Frontal cortex (tissue), 4 donors: Measurements from ENCODE around the gene MAML3. TPM values are rescaled to one million over a fixed set of nuclear protein-coding genes. Genes with fewer than 3 reads are reported as not detected.

Source experiments
- DNase-seq, 2 donors: peaks; one replicate each; pipeline ENCODE4 v3.0.0; 2012; ENCODE audit warnings: low spot score in 2 of 2
- FAIRE-seq: peaks from 2 replicates; lab custom pipeline; 2012; peaks lifted over from hg19 to GRCh38; lab: Jason Lieb, UNC
- total RNA-seq: library from RNA; depleted of rRNA; stranded (reverse); fragments of >200 nt; gene quantifications from one replicate; pipeline ENCODE4 v1.2.3, GENCODE V29; 2014
- donor health status: control.
- donor health status: control.
- donor health status: control.

Gene MAML3
- total RNA-seq, 1 donor from 2014 or later: 7.7 TPM

GRCh38 chr4:139892973-139893736 is 260.8 kb downstream of the MAML3 start:
- DNase-seq: no peak
- FAIRE-seq: no peak

- FAIRE-seq (no peak), DNase-seq (no peak)
Observed at GRCh38 chr4:139890816-139891215, 263.2 kb downstream of the MAML3 start.

DNA sequence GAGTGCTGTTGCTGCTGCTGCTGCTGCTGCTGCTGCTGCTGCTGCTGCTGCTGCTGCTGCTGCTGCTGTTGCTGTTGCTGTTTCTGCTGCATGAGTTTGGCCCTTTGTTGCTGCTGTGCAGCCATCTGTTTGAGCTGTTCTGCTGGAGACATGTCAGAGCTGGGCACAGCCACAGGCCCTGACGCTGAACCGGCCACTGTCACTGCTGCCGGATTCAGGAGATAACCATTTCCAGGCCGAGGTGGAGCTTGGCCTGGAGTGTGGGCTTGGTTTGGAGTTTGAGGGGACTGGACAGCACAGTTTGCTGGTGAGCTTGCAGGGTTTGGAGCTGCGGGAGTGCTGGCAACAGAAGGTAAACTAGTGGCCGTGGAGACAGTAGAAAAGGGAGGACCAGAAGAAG is 264.1 kb downstream of the MAML3 start:
- DNase-seq: no peak

DNA sequence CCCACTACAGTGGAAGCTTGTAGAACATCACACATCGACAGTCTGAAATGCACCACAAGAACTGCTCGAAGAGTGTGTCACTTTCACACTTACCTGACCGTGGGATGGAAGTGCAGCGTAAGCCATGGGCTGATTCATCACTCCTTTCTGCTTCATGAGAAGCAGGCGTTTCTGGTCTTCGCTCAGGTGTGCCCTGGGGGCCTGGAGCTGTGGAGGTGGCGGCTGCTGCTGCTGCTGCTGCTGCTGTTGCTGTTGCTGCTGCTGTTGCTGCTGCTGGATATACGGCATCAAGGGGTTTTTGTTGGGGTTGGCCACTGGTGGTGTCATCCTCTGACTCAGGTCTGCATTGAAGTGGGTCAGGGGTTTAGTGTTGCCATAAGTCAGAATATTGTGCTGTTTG is 264.7 kb downstream of the MAML3 start:
- FAIRE-seq: no peak
- no peak for DNase-seq

More for the DNA sequence above, 264.1 kb downstream of the MAML3 start:
- FAIRE-seq: no peak

GRCh38 chr4:139887962-139888735 is 265.8 kb downstream of the MAML3 start:
- DNase-seq (no peak), FAIRE-seq (no peak)

- DNase-seq: no peak
- no peak for FAIRE-seq
Observed at GRCh38 chr4:139887376-139887802, 266.6 kb downstream of the MAML3 start.

DNA sequence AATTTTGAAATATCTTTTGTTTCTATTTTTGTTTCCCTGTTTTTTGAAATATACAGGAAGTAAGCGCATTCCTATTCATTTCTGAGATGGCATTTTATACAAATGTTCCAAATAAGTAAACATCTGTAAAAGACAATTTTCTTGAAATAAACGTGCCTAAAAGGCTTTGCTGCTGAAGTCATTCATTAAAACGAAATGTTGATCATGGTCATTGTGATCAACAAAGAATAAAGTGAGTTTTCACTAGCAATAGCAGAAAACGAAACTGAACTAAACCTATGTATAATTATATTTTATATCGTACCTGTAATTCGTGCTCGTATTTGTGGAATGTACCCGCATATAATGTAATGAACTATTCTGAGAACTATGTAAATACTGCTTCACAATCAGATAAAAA is 267.2 kb downstream of the MAML3 start:
- DNase-seq (no peak), FAIRE-seq (no peak)

- FAIRE-seq (no peak), DNase-seq (no peak)
Observed at GRCh38 chr4:139884438-139884837, 269.5 kb downstream of the MAML3 start.

DNA sequence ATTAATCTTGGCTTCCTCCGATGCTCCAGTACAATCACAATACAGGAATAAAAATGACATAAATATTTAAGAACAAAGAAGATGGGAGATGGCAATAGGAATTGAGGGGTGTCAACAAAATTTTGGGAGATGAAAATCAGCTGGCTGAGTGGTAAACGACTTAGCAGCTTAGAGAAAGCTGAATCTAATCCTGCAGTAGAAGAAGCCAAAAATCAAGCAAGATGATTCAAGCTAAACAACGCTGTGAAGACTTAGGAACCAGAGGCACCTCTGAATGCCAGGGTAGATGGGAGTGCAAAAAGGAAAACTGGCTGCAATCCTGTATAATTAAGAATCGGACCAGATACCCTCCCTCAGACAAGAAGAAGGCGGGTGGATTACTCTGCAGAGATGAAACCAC is 273.1 kb downstream of the MAML3 start:
- DNase-seq (no peak), FAIRE-seq (no peak)

GRCh38 chr4:139878050-139878449 is 275.9 kb downstream of the MAML3 start:
- no peak for DNase-seq
- FAIRE-seq: no peak

- FAIRE-seq (no peak), DNase-seq (no peak)
Observed at GRCh38 chr4:139876337-139876941, 277.5 kb downstream of the MAML3 start.

- DNase-seq (no peak), FAIRE-seq (no peak)
Observed at GRCh38 chr4:139875411-139875825, 278.6 kb downstream of the MAML3 start.

DNA sequence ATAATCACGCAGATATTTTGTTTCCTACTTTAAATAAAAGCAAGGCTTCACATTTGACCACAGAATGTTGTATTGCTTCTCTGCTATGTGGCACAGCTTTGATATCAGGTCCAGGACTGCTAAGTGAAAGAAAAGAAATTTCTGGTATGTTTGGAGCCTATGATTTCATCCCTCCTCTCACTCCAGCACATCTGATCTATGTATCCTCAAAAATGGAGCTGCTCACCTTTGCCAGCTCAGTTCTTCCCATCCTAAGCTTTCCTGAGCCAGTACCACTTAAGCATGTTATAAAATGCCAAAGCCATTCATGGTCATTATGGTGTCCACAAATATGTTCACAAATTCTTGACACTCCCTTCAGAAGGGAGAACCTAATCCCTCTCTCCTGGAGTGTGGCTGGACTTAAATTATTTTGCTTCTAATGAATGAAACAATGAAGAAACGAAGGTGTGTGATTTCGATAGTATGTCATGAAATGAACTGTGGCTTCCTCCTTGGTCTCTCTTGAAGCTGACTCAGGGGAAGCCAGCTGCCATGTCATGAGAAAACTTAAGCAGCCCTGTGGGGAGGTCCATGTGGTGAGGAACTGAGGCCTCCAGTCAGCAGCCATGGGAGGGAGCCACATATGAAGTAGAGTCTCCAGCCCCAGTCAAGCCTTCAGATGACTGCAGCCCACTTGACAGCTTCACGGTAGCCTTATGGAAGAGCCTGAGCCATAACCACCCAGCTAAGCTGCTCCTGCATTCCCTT is 280.7 kb downstream of the MAML3 start:
- FAIRE-seq (no peak), DNase-seq (no peak)

DNA sequence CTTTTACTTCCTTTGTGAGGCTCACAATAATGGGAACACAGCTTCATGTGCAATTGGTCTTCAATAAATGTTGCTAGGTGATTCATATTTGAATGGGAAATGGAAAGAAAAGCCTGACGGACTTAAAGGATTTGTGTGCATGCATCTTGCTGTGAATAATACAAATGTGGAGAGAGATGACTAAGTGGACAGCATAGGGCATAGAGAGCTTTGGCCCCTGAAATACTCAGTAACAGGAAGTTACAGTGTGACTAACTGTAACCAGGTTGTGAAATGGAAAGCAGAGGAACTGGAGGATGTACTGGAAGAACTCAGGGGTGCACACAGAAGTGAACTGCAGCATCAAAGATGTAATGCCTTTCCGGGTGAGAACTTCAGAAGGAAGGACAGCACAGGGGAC is 281.7 kb downstream of the MAML3 start:
- FAIRE-seq: no peak
- no peak for DNase-seq

DNA sequence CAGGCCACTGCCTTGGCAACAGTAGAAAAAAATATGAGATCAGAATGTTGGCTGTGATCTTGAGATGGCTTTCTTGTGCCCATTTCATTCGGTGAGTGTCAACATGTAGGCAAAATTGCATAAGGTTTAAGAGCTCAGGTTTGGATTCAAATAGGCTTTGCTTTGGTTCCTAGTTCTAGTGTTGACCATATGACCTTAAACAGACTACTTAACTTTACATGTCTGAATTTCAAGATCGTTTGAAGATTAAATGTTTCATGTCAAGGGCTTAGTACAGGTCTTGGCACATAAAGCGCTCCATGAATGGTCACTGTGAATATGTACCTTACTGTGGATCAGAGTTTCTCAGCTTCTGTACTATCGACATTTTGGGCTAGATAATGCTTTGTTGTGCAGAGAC is 284.2 kb downstream of the MAML3 start:
- FAIRE-seq (no peak), DNase-seq (no peak)

- DNase-seq: no peak
- FAIRE-seq: no peak
Observed at GRCh38 chr4:139866276-139866962, 287.6 kb downstream of the MAML3 start.

DNA sequence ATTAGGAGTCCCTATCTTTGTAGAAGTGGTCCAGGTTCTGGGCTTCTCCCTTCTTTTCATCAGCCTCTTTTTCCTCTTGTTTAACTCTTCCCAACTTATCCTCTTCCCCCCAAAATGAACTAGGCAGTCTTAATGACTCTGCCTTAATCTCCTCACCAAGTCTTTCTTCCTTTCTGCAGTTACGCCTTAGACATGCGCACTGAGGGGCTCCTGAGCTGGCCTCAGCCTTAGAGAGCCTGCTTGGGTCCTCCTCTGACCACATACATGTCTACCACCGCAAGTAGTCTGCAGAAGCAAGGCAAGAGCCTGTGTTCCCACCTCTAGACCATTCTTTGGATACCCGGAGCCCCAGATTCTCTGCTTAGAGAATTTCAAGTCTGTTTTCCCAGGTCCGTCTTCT is 288.4 kb downstream of the MAML3 start:
- FAIRE-seq (no peak), DNase-seq (no peak)

- DNase-seq: no peak
- FAIRE-seq: no peak
Observed at GRCh38 chr4:139863531-139863930, 290.5 kb downstream of the MAML3 start.

DNA sequence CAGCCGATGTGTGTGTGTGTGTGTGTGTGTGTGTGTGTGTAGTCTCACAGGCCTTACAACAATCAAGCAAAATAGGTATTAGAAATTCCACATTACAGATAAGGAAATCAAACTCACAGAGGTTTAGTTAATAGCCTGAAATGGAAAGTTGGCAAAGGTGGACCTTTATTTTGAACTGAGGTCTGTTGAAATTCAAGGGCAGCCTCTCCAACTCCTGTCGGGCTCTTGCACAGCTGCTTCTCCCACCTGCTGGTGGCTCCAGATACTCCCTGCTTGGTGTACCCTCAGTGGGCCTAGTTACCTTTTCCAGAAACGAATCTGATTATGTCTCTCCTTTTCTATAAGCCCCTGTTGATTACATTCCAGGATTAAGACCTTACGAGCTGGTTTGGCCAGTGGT is 292.5 kb downstream of the MAML3 start:
- FAIRE-seq (no peak), DNase-seq (no peak)
